K562 (cell line): ENCODE results near the gene DAPK2. TPM values are rescaled to one million over a fixed set of nuclear protein-coding genes. Genes with fewer than 3 reads are reported as not detected.
A peak's percentile ranks its signal among the peaks of the same experiment; 100 is the strongest.

Experiments
- ARID3B ChIP-seq: fragments of 250-450 bp; sonication (Bioruptor Pico); IDR thresholded peaks from 2 replicates; pipeline ENCODE4 v1.4.0; 2020; ENCODE audit warnings: borderline replicate concordance
- CHAMP1 ChIP-seq: fragments of 450-650 bp; IDR thresholded peaks from 2 replicates; pipeline ENCODE4 v1.6.1; 2016; ENCODE audit warnings: mild to moderate bottlenecking
- DEAF1 ChIP-seq: fragments of 450-650 bp; formaldehyde crosslinking; IDR thresholded peaks from 2 replicates; pipeline ENCODE4 v1.4.0; 2020; ENCODE audit warnings: mild to moderate bottlenecking, moderate library complexity
- ELF1 ChIP-seq: fragments of 200-800 bp; sonication (Bioruptor generic); IDR thresholded peaks from 2 replicates; pipeline ENCODE4 v1.6.1; 2016; ENCODE audit warnings: missing genetic modification characterization, missing compliant biosample characterization
- FIP1L1 ChIP-seq: fragments of 200-400 bp; formaldehyde crosslinking; IDR thresholded peaks from 2 replicates; pipeline ENCODE4 v1.6.1; 2018; ENCODE audit warnings: mild to moderate bottlenecking, low read depth, low read length; ENCODE audit not compliant: poor library complexity, severe bottlenecking
- GATAD2B ChIP-seq: fragments of 450-650 bp; IDR thresholded peaks from 2 replicates; pipeline ENCODE4 v1.6.1; 2017; ENCODE audit warnings: mild to moderate bottlenecking, borderline replicate concordance
- HDAC2 ChIP-seq: fragments of 450-650 bp; IDR thresholded peaks from 2 replicates; pipeline ENCODE4 v1.6.1; 2016; ENCODE audit warnings: mild to moderate bottlenecking
- HDAC3 ChIP-seq: fragments of 450-650 bp; IDR thresholded peaks from 2 replicates; pipeline ENCODE4 v1.6.1; 2018; ENCODE audit warnings: borderline replicate concordance, mild to moderate bottlenecking, moderate library complexity; ENCODE audit not compliant: partially characterized antibody
- HDAC8 ChIP-seq: fragments of 450-650 bp; IDR thresholded peaks from 2 replicates; pipeline ENCODE4 v1.6.1; 2016; ENCODE audit warnings: mild to moderate bottlenecking, missing genetic modification characterization, moderate library complexity, missing compliant biosample characterization
- HOXB6 ChIP-seq: fragments of 250-450 bp; sonication (Bioruptor Pico); IDR thresholded peaks from 2 replicates; pipeline ENCODE4 v1.5.1; 2022; ENCODE audit warnings: mild to moderate bottlenecking, borderline replicate concordance
- ILK ChIP-seq: fragments of 450-650 bp; IDR thresholded peaks from 2 replicates; pipeline ENCODE4 v1.6.1; 2016; ENCODE audit warnings: missing genetic modification characterization, low read depth, mild to moderate bottlenecking, missing compliant biosample characterization, moderate library complexity, borderline replicate concordance
- MEIS2 ChIP-seq: fragments of 450-650 bp; IDR thresholded peaks from 2 replicates; pipeline ENCODE4 v1.6.1; 2014; ENCODE audit warnings: mild to moderate bottlenecking; ENCODE audit not compliant: partially characterized antibody
- MIER1 ChIP-seq: fragments of 450-650 bp; IDR thresholded peaks from 2 replicates; pipeline ENCODE4 v1.6.1; 2016; ENCODE audit warnings: antibody characterized with exemption, mild to moderate bottlenecking, low read depth
- NCOA6 ChIP-seq: fragments of 450-650 bp; IDR thresholded peaks from 2 replicates; pipeline ENCODE4 v1.6.1; 2017; ENCODE audit warnings: mild to moderate bottlenecking
- RHOXF2B ChIP-seq: fragments of 250-450 bp; sonication (Bioruptor Pico); conservative IDR thresholded peaks from 2 replicates; pipeline ENCODE4 v1.5.1; 2021
- SIX5 ChIP-seq, 2 experiments: IDR thresholded peaks; 2 replicates each; pipeline ENCODE4 v1.6.1; 2011; ENCODE audit warnings: low read length in 2 of 2, borderline replicate concordance in 1 of 2, low read depth in 1 of 2, mild to moderate bottlenecking in 1 of 2, moderate library complexity in 1 of 2; ENCODE audit not compliant: insufficient read depth in 1 of 2
- SREBF2 ChIP-seq: sonication (generic); formaldehyde crosslinking; IDR thresholded peaks from 2 replicates; pipeline ENCODE4 v1.4.0; 2020; ENCODE audit warnings: mild to moderate bottlenecking, missing genetic modification reagents
- SRSF9 ChIP-seq: fragments of 200-400 bp; formaldehyde crosslinking; IDR thresholded peaks from 2 replicates; pipeline ENCODE4 v1.6.1; 2017; ENCODE audit warnings: low read depth, low read length, borderline replicate concordance
- TEAD1 ChIP-seq, 2 experiments: fragments of 450-650 bp in 1 of 2; sonication (generic) in 1 of 2; formaldehyde crosslinking; IDR thresholded peaks; 2 replicates each; pipeline versions ENCODE4 v1.4.0 to v1.8.0; 2020 to 2022; ENCODE audit warnings: mild to moderate bottlenecking in 2 of 2, missing genetic modification reagents in 1 of 2
- ZC3H11A ChIP-seq: IDR thresholded peaks from 2 replicates; pipeline ENCODE4 v1.6.1; 2012; ENCODE audit warnings: low read depth, low read length, improper control_type of control experiment
- ZNF197 ChIP-seq: fragments of 200-800 bp; sonication (Bioruptor generic); IDR thresholded peaks from 2 replicates; pipeline ENCODE4 v1.6.1; 2016; ENCODE audit warnings: low read depth, missing genetic modification characterization, missing compliant biosample characterization
- ZNF449 ChIP-seq: fragments of 250-450 bp; sonication (Bioruptor Pico); IDR thresholded peaks from 2 replicates; pipeline ENCODE4 v1.8.0; 2022; ENCODE audit warnings: moderate library complexity, mild to moderate bottlenecking, inconsistent platforms
- ZNF75A ChIP-seq: fragments of 450-650 bp; formaldehyde crosslinking; IDR thresholded peaks from 2 replicates; pipeline ENCODE4 v1.4.0; 2020; ENCODE audit warnings: mild to moderate bottlenecking
- polyA plus RNA-seq, 8 experiments: library from polyadenylated mRNA; depleted of rRNA in 4 of 8; stranded (reverse) in 5 of 8; unstranded in 3 of 8; fragments of >200 nt; fragmentation: Nextera tagmentation in 2 of 8; fragmentation: Illumina TruSeq in 1 of 8; extraction: Ambion mirVana in 2 of 8; extraction: Trizol in 1 of 8; gene quantifications; 2 replicates each; pipeline versions ENCODE4 v1.2.1 to v1.2.3, GENCODE V29; 2011 to 2014; ENCODE audit warnings: inconsistent platforms in 1 of 8, missing spikeins in 1 of 8
- total RNA-seq, 7 experiments: library from RNA; depleted of rRNA in 6 of 7; stranded (reverse); fragments of >200 nt in 6 of 7; fragmentation: Illumina TruSeq in 2 of 7; extraction: Trizol in 2 of 7; gene quantifications; 2 replicates each; pipeline versions ENCODE4 v1.2.1 to v1.2.3, GENCODE V29; 2011 to 2021; ENCODE audit warnings: low replicate concordance in 1 of 7

Gene DAPK2
- total and polyA plus RNA-seq, 9 of the 15 experiments (the other 6 are each of a cell fraction or from before 2014, with no cell fraction given), result 0.14 to 5.2 (median 2.2) TPM

GRCh38 chr15:63895787-63896218, 150.5 kb downstream of the DAPK2 start (continued):
- TF ChIP-seq MIER1 (no peak), HOXB6 (no peak), GATAD2B (no peak), HDAC8 (tag) (no peak), SIX5 (IDR thresholded peaks at IDR 0.05; ENCODE audit: borderline replicate concordance in 1 of 2, insufficient read depth in 1 of 2, low read depth in 1 of 2, low read length in 2 of 2) (no peak), MEIS2 (no peak), ZNF75A (CRISPR knock-in tag) (no peak), FIP1L1 (no peak), HDAC3 (no peak), RHOXF2B (CRISPR knock-in tag) (no peak), ZC3H11A (no peak), ZNF449 (no peak), ZNF197 (CRISPR knock-in tag) (no peak), CHAMP1 (no peak), ILK (tag) (no peak), SRSF9 (no peak), SREBF2 (CRISPR knock-in tag) (no peak), TEAD1 (CRISPR knock-in tag; IDR thresholded peaks at IDR 0.05) (peak in 1 of 2 experiments; percentile 67; a peak in 1 of 4 replicates), DEAF1 (CRISPR knock-in tag) (no peak), NCOA6 (no peak), ARID3B (CRISPR knock-in tag) (no peak), ELF1 (no peak), HDAC2 (no peak)
